NCI-H2081 (cell line): Measurements from ENCODE around the gene ECE2.
A peak's percentile ranks its signal among the peaks of the same experiment; 100 is the strongest.
"Not testable (repeated sequence)": the region's sequence is repeated elsewhere in the genome, so short reads cannot be mapped to it uniquely, and the experiment has no call there.

Experiments
- DNase-seq, 2 experiments: peaks; one replicate each; lab custom pipeline; 2025; lab: John Stamatoyannopoulos, UW

Gene ECE2

GRCh38 chr3:184267249-184267648 is 8.6 kb upstream of the ECE2 start:
- DNase-seq, result not testable (repeated sequence)

GRCh38 chr3:184272269-184272668 is 3.6 kb upstream of the ECE2 start:
- DNase-seq, result no peak

GRCh38 chr3:184275381-184275701 is 481 bp upstream of the ECE2 start:
- no peak for DNase-seq

GRCh38 chr3:184277366-184277765 is 1.5 kb downstream of the ECE2 start:
- no peak for DNase-seq

GRCh38 chr3:184282941-184283340 is 7.1 kb downstream of the ECE2 start:
- no peak for DNase-seq

- no peak for DNase-seq
Measured at GRCh38 chr3:184283681-184284080, 7.9 kb downstream of the ECE2 start.

- DNase-seq, result peak; percentile 88 to 91
Measured at GRCh38 chr3:184284696-184285095, 8.9 kb downstream of the ECE2 start.

- peak; percentile 67 to 75 for DNase-seq
Measured at GRCh38 chr3:184289426-184289938, 13.7 kb downstream of the ECE2 start.

GRCh38 chr3:184290331-184290730 is 14.5 kb downstream of the ECE2 start:
- DNase-seq, result no peak

- DNase-seq, result no peak
Measured at GRCh38 chr3:184291044-184291737, 15.4 kb downstream of the ECE2 start.

- no peak for DNase-seq
Measured at GRCh38 chr3:184291738-184292445, 16.1 kb downstream of the ECE2 start.

GRCh38 chr3:184295771-184296170 is 19.9 kb downstream of the ECE2 start:
- peak in 1 of 2 experiments; percentile 32 for DNase-seq

- no peak for DNase-seq
Measured at GRCh38 chr3:184296616-184297015, 20.8 kb downstream of the ECE2 start.

- peak; percentile 99 to 100 for DNase-seq
Measured at GRCh38 chr3:184298759-184299487, 23.1 kb downstream of the ECE2 start, which contains the start of gene PSMD2. PSMD2 (plus strand) TSS chr3:184299241; CDS start chr3:184299267, 26 bp downstream.

- DNase-seq, result peak in 1 of 2 experiments; percentile 51
Measured at GRCh38 chr3:184299488-184300377, 23.9 kb downstream of the ECE2 start.

- DNase-seq, result no peak
Measured at GRCh38 chr3:184300378-184300720, 24.5 kb downstream of the ECE2 start.

- peak in 1 of 2 experiments; percentile 18 for DNase-seq
Measured at GRCh38 chr3:184305577-184305976, 29.8 kb downstream of the ECE2 start.

- DNase-seq, result no peak
Measured at GRCh38 chr3:184306341-184306972, 30.6 kb downstream of the ECE2 start.

- DNase-seq, result no peak
Measured at GRCh38 chr3:184307915-184308314, 32.1 kb downstream of the ECE2 start.

GRCh38 chr3:184308744-184309143 is 32.9 kb downstream of the ECE2 start:
- DNase-seq, result no peak

- no peak for DNase-seq
Measured at GRCh38 chr3:184311633-184312032, 35.8 kb downstream of the ECE2 start.
